ENCODE data around the gene ULK4.

The ULK4 gene

GRCh38 chr3:41467481-41467880 lies 494.4 kb downstream of the ULK4 start:
- H3K27me3 ChIP-seq (replicated peaks) = no peaks in the 10 kb centered on the region

GRCh38 chr3:41464858-41465257 lies 497.0 kb downstream of the ULK4 start:
- TF ChIP-seq CTCF (IDR thresholded peaks at IDR 0.05; ENCODE audit: low read depth, low read length, missing control alignments) = no peak
- DNase-seq = peak; percentile 51
- in situ Hi-C loops (cut with HindIII; ENCODE audit: low pct_ligation_motif_present, low sequenced_read_pairs) = no loop called here
- Histone ChIP-seq H3K4me3 (ENCODE audit: low read depth, low read length) (no peak overlapping the region), H3K27ac (peak overlapping the region; percentile 27), H3K36me3 (replicated peaks) (no peaks in the 10 kb centered on the region), H3K27me3 (replicated peaks) (no peaks in the 10 kb centered on the region)

More at GRCh38 chr3:41467481-41467880, 494.4 kb downstream of the ULK4 start:
- TF ChIP-seq CTCF (IDR thresholded peaks at IDR 0.05; ENCODE audit: low read depth, low read length, missing control alignments) = no peak
- DNase-seq = no peak
- Histone ChIP-seq H3K27ac (no peak overlapping the region), H3K4me3 (ENCODE audit: low read depth, low read length) (no peak overlapping the region), H3K36me3 (replicated peaks) (no peaks in the 10 kb centered on the region)
- in situ Hi-C loops (cut with HindIII; ENCODE audit: low pct_ligation_motif_present, low sequenced_read_pairs) = no loop called here

- peak overlapping the region; percentile 27 for H3K27ac ChIP-seq
- no peak for TF ChIP-seq CTCF (IDR thresholded peaks at IDR 0.05; ENCODE audit: low read depth, low read length, missing control alignments)
- in situ Hi-C loops (cut with HindIII; ENCODE audit: low pct_ligation_motif_present, low sequenced_read_pairs) = no loop called here
- H3K36me3 ChIP-seq (replicated peaks) = no peaks in the 10 kb centered on the region
- H3K4me3 ChIP-seq (ENCODE audit: low read depth, low read length) = no peak overlapping the region
- DNase-seq = peak; percentile 65
- H3K27me3 ChIP-seq (replicated peaks) = no peaks in the 10 kb centered on the region
These were observed 497.5 kb downstream of the ULK4 start for GRCh38 chr3:41464401-41464800.

DNA sequence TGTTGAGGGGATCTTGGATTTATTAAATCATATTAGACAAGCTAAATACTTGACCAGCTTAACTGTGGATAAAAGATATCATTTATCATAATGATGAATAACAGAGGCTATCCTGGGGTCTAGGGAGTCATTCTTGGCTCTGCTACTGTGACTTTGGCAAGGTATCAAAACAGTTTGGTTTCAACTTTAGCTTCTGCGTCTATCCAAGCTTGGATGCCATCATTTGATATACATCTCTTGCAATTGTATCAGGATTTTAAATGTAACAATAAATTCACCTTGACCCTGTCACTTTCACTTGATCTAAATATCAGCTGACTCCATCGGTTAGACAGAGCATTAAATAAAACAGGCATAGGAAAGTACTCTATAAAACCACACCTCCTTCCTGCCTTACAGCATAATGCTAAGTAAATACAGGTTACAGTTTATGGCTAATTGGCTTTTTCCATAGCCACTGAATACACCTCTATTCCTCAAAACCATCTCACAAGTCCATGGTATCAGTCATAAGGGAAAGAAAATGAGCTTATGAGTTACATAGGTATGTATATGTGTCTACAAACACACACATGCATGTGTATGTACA lies 499.7 kb downstream of the ULK4 start:
- Histone ChIP-seq H3K27ac (no peak overlapping the region), H3K36me3 (replicated peaks) (no peaks in the 10 kb centered on the region), H3K4me3 (ENCODE audit: low read depth, low read length) (no peak overlapping the region), H3K27me3 (replicated peaks) (no peaks in the 10 kb centered on the region)
- in situ Hi-C loops (cut with HindIII; ENCODE audit: low pct_ligation_motif_present, low sequenced_read_pairs) = no loop called here
- DNase-seq = no peak
- TF ChIP-seq CTCF (IDR thresholded peaks at IDR 0.05; ENCODE audit: low read depth, low read length, missing control alignments) = no peak

DNA sequence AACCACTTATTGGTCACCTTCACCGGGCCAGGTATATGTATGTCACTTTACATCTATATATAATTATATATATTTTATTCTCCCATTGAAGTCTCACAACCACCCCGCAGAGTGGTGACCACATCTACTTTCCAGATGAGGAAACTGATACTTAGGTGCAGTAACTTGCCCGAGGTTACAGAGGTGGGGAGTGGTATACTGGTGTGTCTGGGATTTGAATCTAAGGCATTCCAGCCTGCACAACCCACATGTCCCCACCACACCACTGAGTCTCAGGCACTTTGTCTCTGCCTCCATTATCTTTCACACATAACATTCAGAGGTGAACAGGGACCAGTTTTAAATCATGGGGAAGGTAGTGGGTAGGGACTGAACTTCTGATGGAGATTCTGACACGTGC lies 501.2 kb downstream of the ULK4 start:
- TF ChIP-seq CTCF (IDR thresholded peaks at IDR 0.05; ENCODE audit: low read depth, low read length, missing control alignments) = no peak
- Histone ChIP-seq H3K27me3 (replicated peaks) (no peaks in the 10 kb centered on the region), H3K27ac (no peak overlapping the region), H3K36me3 (replicated peaks) (no peaks in the 10 kb centered on the region), H3K4me3 (ENCODE audit: low read depth, low read length) (no peak overlapping the region)
- in situ Hi-C loops (cut with HindIII; ENCODE audit: low pct_ligation_motif_present, low sequenced_read_pairs) = no loop called here
- DNase-seq = no peak

DNA sequence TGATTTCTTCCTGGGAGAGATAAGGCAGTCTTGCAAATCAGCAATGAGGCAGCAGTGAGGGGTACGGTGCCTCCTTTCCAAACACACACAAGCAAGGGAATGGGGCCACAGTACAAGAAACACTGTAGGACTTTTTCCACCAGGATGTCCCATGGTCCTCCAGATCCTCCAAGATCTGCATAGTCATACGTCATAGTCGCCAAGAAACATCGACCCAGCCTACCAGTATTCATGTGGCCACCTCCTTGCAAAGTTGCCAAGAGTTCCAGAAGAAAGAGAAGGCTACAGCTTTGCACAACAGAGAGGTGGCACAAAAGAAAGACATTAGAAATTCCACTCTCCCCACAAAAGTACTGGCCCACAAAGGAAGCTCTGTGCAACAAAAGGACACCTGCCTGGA lies 504.7 kb downstream of the ULK4 start:
- no peaks in the 10 kb centered on the region for H3K27me3 ChIP-seq (replicated peaks)
- in situ Hi-C loops (cut with HindIII; ENCODE audit: low pct_ligation_motif_present, low sequenced_read_pairs) = no loop called here
- TF ChIP-seq CTCF (IDR thresholded peaks at IDR 0.05; ENCODE audit: low read depth, low read length, missing control alignments) = no peak
- H3K27ac ChIP-seq = no peak overlapping the region
- H3K36me3 ChIP-seq (replicated peaks) = no peaks in the 10 kb centered on the region
- H3K4me3 ChIP-seq (ENCODE audit: low read depth, low read length) = no peak overlapping the region
- no peak for DNase-seq

Data from brain microvascular endothelial cell (primary cell).